ENCODE measurements around the gene CNNM2.
"Not testable (repeated sequence)": the region's sequence is repeated elsewhere in the genome, so short reads cannot be mapped to it uniquely, and the experiment has no call there.

CNNM2 gene

GRCh38 chr10:102964713-102965112, 46.6 kb downstream of the CNNM2 start:
- no peak for DNase-seq (ENCODE audit: low spot score)
- FAIRE-seq: no peak

GRCh38 chr10:102965311-102965851, 47.3 kb downstream of the CNNM2 start:
- DNase-seq (ENCODE audit: low spot score) (no peak), FAIRE-seq (no peak)

DNA sequence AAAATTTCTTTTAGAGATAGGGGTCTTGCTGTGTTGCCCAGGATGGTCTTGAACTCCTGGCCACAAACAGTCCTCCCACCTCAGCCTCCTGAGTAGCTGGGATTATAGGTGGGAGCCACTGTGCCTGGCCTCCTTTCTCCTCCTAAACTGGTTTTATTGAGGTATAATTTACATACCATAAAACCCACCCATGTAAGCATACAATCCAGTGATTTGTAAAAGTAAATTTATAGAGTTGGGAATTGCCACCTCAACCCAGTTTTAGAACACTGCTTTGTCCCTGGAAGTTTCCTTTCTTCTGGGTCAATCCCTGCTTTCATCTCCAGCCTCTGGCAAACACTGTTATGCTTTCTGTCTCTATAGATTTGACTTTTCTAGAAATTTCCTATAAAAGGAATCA, 49.0 kb downstream of the CNNM2 start:
- no peak for DNase-seq (ENCODE audit: low spot score)
- FAIRE-seq: no peak

DNA sequence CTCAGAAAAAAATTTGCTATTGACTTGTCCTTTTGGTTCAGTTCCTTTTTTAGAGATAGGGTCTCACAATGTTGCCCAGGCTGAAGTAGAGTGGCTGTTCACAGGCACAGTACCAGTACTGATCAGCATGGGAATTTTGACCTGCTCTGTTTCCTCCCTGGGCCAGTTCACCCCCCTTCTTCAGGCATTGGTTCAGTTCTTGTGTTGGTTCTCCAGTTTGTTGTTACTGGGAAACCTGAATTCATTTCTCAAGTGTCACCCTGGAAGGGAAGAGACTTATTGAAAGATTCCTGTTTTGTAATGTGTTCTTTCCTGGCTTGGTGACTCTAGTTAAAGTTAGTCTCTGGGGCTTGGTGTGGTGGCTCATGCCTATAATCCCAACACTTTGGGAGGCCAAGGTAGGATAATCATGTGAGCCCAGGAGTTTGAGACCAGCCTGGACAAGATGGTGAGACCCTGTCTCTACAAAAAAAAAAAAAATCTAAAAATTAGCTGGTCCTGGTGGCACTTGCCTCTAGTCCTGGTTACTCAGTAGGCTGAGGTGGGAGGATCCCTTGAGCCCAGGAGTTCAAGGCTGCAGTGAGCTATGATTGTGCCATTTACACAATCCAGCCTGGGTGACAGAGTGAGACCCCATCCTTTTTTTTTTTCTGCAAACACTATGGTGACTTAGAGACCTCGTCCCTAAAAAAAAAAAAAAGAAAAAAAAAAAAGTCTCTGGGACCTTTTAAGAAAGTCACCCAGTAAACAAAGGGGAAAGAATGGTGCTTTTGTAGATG, 52.7 kb downstream of the CNNM2 start:
- DNase-seq (ENCODE audit: low spot score): no peak
- no peak for FAIRE-seq

GRCh38 chr10:102975483-102976379, 57.6 kb downstream of the CNNM2 start:
- FAIRE-seq: no peak
- no peak for DNase-seq (ENCODE audit: low spot score)

DNA sequence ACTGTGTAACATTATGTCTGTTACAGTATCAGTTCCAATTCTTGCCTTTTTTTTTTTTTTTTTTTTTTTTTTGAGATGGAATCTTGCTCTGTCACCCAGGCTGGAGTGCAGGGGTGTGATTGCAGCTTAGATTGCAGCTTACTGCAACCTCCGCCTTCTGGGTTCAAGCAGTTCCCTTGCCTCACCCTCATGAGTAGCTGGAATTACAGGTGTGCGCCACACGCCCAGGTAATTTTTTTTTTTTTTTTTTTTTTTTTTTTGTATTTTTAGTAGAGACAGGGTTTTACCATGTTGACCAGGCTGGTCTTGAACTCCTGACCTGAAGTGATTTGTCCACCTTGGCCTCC, 58.3 kb downstream of the CNNM2 start:
- DNase-seq (ENCODE audit: low spot score); FAIRE-seq: not testable (repeated sequence)

- FAIRE-seq (no peak), DNase-seq (ENCODE audit: low spot score) (no peak)
Observed at GRCh38 chr10:102982296-102982695, 64.2 kb downstream of the CNNM2 start.

- no peak for DNase-seq (ENCODE audit: low spot score)
- FAIRE-seq: no peak
Observed at GRCh38 chr10:102984086-102984485, 66.0 kb downstream of the CNNM2 start.

DNA sequence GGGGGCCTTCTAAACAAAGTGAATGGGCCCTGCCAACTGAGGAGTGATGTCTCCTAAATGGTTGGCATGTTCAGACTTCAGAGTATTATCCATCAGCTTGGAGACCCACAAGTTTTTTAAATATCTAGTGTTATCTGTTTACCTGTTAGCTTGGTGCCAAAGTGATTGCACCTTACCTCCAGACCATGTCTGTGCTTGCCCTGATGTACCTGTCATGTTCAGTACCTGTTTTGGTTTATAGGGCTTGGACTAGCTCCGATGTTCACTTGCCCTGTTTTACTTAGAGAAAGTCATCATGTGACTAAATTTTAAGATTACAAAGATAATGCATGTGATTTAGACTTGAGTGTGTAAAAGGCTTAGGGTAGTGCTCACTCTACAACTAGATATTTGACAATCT, 67.7 kb downstream of the CNNM2 start:
- FAIRE-seq: no peak
- DNase-seq (ENCODE audit: low spot score): no peak

DNA sequence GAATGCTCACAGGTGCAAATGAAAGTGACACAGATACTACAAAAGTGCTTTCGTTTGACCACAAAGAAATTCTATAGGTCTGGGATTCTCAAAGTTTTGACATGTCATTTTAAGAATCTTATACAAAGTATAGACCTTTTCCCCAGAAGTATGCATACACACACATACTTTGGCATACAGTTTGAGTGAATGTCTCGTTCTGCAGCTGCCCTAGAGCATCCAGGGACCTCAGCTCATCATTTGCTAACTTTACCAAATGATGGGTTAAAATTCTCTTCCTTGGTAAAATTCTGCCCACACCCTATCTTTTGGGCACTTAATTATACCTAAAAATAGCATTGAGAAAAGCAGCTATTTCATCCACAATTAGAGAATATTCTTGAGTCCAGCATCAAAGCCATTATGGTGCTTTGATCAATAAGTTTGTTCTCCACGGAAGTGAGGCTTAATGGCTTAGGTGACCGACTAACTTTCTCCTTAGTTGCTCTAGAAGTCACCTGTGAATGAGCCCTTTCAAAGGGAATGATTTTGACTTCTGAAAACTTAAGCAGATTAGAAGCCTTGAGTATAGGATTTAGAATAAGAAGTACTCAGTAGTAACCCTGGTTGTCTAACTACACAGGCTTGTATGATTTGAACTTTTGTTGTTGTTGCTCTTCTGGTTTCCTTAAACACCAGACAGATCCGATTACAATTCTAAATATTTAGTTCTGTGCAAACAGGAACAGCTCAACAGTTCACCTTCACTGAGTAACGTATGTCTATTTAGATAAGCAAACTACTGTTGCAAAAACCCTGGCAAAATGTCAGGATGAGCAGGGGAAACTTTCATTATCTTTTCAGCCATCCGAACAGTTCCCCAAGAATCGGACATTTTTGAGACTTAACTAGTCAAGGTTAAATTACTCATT, 70.6 kb downstream of the CNNM2 start:
- FAIRE-seq (no peak), DNase-seq (ENCODE audit: low spot score) (no peak)

GRCh38 chr10:102994531-102995295, 76.6 kb downstream of the CNNM2 start:
- FAIRE-seq (no peak), DNase-seq (ENCODE audit: low spot score) (no peak)

DNA sequence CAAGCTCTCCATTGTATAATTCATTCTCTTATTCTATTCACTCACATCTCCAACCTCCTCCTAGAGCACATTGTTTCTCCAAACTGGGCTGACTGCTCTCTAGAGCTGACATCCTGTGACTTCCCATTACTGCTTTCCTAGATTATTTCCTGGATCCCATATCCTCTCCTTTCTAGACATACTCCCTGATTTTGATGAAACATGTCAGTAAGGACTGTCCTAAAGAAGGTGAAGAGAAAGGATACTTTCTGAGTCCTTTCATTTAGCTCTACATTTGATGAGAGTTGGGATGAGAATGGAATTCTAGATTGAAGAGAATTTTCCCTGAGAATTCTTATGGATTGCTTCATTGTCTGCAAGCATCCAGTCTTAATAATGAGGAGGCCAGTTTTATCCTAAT, 78.8 kb downstream of the CNNM2 start:
- FAIRE-seq (no peak), DNase-seq (ENCODE audit: low spot score) (no peak)

DNA sequence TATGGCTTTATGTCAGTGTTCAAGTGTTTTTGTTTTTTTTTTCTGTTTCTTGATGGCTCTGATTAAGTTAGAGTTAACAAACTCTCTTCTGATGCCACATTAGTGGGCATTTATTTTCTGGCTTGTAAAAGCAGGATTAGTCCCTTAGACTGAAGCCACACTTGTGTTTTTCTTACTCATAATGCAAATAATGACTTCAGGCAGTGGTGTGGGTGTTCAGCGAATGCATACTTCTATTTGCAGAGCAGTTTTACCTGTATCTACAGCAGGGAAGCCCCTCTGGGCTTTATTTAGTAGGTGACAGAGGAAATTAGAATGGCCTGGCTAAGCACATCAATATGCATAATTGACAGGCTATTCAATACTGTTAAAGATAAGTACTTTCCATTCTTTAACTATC, 79.9 kb downstream of the CNNM2 start:
- FAIRE-seq (no peak), DNase-seq (ENCODE audit: low spot score) (no peak)

GRCh38 chr10:102998399-102998907, 80.4 kb downstream of the CNNM2 start:
- DNase-seq (ENCODE audit: low spot score) (no peak), FAIRE-seq (no peak)

DNA sequence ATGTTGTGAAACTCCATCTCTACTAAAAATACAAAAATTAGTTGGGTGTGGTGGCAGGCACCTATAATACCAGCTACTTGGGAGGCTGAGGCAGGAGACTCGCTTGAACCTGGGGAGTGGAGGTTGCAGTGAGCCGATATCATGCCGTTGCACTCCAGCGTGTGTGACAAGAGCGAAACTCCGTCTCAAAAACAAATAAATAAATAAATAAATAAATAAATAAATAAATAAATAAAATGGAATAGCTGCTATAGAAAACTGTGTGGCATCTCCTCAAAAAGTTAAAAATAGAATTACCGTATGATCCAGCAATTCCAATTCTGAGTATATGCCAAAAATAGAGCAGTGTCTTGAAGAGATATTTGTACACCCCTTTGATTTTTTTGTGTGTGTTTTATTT, 82.0 kb downstream of the CNNM2 start:
- DNase-seq (ENCODE audit: low spot score); FAIRE-seq: not testable (repeated sequence)

DNA sequence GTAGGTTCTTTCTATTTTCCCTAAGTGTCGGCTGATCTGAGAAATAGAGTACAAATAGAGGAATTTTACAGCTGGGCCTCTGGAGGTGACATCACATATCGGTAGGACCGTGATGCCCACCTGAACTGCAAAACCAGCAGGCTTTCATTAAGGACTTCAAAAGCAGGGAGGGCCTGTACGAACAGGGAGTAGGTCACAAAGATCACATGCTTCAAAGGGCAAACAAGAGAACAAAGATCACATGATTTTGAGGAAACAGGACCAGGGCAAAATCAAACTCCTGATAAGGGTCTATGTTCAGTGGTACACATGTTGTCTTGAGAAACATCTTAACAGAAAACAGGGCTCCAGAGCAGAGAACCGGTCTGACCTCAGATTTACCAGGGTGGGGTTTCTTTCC, 88.9 kb downstream of the CNNM2 start:
- no peak for FAIRE-seq
- no peak for DNase-seq (ENCODE audit: low spot score)

- FAIRE-seq: no peak
- DNase-seq (ENCODE audit: low spot score): no peak
Observed at GRCh38 chr10:103013416-103013815, 95.3 kb downstream of the CNNM2 start.

DNA sequence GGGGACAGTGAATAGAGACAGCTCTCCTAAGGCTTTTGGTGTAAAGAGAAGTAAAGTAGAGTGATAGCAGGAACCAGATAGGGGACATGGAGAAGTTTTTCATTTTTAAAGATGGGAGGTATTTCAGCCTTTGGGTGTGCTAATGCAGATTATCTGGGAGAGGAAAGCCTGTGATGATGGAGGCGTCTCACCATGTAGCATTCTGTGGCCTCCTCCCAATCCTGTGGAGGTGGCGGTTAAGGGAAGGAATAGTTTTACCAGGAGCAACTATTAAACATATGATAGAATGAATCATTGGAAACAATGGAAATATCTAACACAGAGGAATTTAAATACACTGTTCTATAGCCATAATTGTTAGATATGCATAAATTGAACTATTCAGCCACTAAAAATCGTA, 101.3 kb downstream of the CNNM2 start:
- FAIRE-seq (no peak), DNase-seq (ENCODE audit: low spot score) (no peak)

DNA sequence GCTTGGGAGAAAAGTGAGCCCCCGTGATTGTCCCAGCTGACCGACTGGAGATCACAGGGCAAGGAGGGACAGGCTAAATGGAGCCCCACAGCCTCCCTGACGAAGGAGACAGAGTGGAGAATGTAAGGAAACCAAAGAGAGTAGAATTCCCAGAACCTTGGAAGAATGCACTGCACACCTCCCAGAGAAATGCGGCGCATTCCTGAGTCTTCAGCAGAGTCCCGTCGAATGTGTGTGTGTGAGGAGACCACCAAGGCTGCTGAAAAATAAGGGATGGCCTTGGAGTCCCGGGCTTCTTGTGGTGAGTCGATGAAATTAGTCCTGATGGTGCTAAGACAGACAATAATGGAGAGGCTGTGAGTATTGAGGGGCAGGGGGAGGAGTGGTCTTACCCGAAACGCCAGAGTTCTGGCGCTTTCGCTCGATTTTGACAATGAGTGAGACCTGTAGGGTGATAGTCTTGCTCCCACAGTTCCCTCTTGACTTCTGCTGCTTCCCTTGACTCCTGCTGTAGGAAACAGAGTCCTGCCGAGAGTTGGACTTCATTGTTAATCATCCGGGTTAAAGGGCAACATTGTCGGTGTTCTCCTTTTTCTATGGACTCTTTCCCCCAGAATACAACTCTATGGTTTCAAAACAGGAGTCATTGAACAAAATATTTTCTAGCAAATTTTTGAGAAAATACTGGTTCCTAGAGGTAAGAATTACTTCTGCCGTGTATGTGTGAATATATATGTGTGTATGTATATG, 103.2 kb downstream of the CNNM2 start:
- no peak for DNase-seq (ENCODE audit: low spot score)
- FAIRE-seq: no peak

- DNase-seq (ENCODE audit: low spot score): no peak
- FAIRE-seq: no peak
Observed at GRCh38 chr10:103021900-103022293, 103.8 kb downstream of the CNNM2 start.
